NT2/D1 (cell line): ENCODE data around the gene MARS1.

Experiments
- SUZ12 ChIP-seq: IDR thresholded peaks from 2 replicates; pipeline ENCODE4 v1.6.1; 2011; ENCODE audit not compliant: insufficient read length, insufficient read depth; ENCODE audit errors: extremely low read depth
- YY1 ChIP-seq: IDR thresholded peaks from 2 replicates; pipeline ENCODE4 v1.6.1; 2011; ENCODE audit not compliant: insufficient read length, insufficient read depth

- no peak for TF ChIP-seq SUZ12
- no peak for TF ChIP-seq YY1
Measured at GRCh38 chr12:57467915-57468314, 20.0 kb upstream of the MARS1 start.
